ENCODE measurements around the gene SYCP3. TPM values are rescaled to one million over a fixed set of nuclear protein-coding genes. Genes with fewer than 3 reads are reported as not detected.

The SYCP3 gene
- total and polyA plus RNA-seq, 2 of the 13 experiments (the other 11 are each of a cell fraction or from before 2014, with no cell fraction given): not detected

DNA sequence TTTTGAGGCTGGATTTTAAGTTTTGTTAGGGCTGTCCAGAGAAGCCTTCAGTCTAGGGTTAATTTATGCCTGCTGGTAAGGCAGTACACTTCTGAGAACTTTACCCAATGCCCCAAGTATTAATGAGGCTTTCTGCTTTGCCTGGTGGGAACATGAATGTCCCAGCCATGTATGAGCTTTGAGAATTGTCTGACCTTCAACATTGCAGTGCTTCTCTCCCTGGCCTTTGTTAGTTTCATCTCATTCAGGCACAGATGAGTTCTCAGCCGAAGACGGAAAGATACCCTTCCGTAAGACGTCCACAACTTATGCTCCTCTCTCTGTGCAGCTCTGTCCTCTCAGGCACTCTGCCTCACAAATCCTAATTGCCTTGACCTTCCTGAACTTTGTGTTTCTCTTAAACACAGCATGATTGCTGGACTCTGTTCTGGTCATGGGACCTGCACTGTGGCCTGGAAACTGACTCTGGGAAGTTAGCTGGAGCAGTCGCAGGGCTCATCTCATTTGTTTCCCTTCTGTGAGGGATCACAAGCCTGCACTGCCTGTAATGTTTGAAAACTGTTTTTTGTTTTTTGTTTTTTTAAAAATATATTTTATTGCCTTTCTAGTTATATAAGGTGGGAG lies 26.1 kb downstream of the SYCP3 start (continued):
- TF ChIP-seq, protein P1, sequence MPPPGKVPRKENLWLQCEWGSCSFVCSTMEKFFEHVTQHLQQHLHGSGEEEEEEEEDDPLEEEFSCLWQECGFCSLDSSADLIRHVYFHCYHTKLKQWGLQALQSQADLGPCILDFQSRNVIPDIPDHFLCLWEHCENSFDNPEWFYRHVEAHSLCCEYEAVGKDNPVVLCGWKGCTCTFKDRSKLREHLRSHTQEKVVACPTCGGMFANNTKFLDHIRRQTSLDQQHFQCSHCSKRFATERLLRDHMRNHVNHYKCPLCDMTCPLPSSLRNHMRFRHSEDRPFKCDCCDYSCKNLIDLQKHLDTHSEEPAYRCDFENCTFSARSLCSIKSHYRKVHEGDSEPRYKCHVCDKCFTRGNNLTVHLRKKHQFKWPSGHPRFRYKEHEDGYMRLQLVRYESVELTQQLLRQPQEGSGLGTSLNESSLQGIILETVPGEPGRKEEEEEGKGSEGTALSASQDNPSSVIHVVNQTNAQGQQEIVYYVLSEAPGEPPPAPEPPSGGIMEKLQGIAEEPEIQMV (CRISPR knock-in tag; IDR thresholded peaks at IDR 0.05; ENCODE audit: low read depth): no peak
- TF ChIP-seq JUND (CRISPR knock-in tag; IDR thresholded peaks at IDR 0.05): no peak
- peak; percentile 85 for TF ChIP-seq NCOA2 (CRISPR knock-in tag; IDR thresholded peaks at IDR 0.05)
- TF ChIP-seq ZNF317 (CRISPR knock-in tag; IDR thresholded peaks at IDR 0.05): 0 out of 2 replicates have a peak, but pooled peaks have one; percentile 35
- no peak for TF ChIP-seq NFKB2 (CRISPR knock-in tag; IDR thresholded peaks at IDR 0.05; ENCODE audit: borderline replicate concordance)
- TF ChIP-seq ZNF543 (CRISPR knock-in tag; IDR thresholded peaks at IDR 0.05): no peak
- TF ChIP-seq, protein P2, sequence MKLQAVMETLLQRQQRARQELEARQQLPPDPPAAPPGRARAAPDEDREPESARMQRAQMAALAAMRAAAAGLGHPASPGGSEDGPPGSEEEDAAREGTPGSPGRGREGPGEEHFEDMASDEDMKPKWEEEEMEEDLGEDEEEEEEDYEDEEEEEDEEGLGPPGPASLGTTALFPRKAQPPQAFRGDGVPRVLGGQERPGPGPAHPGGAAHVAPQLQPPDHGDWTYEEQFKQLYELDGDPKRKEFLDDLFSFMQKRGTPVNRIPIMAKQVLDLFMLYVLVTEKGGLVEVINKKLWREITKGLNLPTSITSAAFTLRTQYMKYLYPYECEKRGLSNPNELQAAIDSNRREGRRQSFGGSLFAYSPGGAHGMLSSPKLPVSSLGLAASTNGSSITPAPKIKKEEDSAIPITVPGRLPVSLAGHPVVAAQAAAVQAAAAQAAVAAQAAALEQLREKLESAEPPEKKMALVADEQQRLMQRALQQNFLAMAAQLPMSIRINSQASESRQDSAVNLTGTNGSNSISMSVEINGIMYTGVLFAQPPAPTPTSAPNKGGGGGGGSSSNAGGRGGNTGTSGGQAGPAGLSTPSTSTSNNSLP (IDR thresholded peaks at IDR 0.05; ENCODE audit: low read depth, low read length): peak; percentile 43; the same call in 1 of the 2 replicates
- TF ChIP-seq, protein P3, sequence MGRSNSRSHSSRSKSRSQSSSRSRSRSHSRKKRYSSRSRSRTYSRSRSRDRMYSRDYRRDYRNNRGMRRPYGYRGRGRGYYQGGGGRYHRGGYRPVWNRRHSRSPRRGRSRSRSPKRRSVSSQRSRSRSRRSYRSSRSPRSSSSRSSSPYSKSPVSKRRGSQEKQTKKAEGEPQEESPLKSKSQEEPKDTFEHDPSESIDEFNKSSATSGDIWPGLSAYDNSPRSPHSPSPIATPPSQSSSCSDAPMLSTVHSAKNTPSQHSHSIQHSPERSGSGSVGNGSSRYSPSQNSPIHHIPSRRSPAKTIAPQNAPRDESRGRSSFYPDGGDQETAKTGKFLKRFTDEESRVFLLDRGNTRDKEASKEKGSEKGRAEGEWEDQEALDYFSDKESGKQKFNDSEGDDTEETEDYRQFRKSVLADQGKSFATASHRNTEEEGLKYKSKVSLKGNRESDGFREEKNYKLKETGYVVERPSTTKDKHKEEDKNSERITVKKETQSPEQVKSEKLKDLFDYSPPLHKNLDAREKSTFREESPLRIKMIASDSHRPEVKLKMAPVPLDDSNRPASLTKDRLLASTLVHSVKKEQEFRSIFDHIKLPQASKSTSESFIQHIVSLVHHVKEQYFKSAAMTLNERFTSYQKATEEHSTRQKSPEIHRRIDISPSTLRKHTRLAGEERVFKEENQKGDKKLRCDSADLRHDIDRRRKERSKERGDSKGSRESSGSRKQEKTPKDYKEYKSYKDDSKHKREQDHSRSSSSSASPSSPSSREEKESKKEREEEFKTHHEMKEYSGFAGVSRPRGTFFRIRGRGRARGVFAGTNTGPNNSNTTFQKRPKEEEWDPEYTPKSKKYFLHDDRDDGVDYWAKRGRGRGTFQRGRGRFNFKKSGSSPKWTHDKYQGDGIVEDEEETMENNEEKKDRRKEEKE (IDR thresholded peaks at IDR 0.05): no peak
- TF ChIP-seq, protein P4, sequence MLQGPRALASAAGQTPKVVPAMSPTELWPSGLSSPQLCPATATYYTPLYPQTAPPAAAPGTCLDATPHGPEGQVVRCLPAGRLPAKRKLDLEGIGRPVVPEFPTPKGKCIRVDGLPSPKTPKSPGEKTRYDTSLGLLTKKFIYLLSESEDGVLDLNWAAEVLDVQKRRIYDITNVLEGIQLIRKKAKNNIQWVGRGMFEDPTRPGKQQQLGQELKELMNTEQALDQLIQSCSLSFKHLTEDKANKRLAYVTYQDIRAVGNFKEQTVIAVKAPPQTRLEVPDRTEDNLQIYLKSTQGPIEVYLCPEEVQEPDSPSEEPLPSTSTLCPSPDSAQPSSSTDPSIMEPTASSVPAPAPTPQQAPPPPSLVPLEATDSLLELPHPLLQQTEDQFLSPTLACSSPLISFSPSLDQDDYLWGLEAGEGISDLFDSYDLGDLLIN (CRISPR knock-in tag; IDR thresholded peaks at IDR 0.05; ENCODE audit: borderline replicate concordance): no peak
- no peak for TF ChIP-seq ZNF558 (CRISPR knock-in tag; IDR thresholded peaks at IDR 0.05; ENCODE audit: borderline replicate concordance)
- TF ChIP-seq, protein P5, sequence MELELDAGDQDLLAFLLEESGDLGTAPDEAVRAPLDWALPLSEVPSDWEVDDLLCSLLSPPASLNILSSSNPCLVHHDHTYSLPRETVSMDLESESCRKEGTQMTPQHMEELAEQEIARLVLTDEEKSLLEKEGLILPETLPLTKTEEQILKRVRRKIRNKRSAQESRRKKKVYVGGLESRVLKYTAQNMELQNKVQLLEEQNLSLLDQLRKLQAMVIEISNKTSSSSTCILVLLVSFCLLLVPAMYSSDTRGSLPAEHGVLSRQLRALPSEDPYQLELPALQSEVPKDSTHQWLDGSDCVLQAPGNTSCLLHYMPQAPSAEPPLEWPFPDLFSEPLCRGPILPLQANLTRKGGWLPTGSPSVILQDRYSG (CRISPR knock-in tag; IDR thresholded peaks at IDR 0.05): no peak
- TF ChIP-seq ZNF660 (CRISPR knock-in tag; IDR thresholded peaks at IDR 0.05; ENCODE audit: borderline replicate concordance, low read depth): no peak
- TF ChIP-seq, protein P6, sequence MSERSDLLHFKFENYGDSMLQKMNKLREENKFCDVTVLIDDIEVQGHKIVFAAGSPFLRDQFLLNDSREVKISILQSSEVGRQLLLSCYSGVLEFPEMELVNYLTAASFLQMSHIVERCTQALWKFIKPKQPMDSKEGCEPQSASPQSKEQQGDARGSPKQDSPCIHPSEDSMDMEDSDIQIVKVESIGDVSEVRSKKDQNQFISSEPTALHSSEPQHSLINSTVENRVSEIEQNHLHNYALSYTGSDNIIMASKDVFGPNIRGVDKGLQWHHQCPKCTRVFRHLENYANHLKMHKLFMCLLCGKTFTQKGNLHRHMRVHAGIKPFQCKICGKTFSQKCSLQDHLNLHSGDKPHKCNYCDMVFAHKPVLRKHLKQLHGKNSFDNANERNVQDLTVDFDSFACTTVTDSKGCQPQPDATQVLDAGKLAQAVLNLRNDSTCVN (CRISPR knock-in tag; IDR thresholded peaks at IDR 0.05; ENCODE audit: borderline replicate concordance): no peak
- TF ChIP-seq SALL2 (CRISPR knock-in tag; IDR thresholded peaks at IDR 0.05): no peak
- no peak for TF ChIP-seq ZNF296 (CRISPR knock-in tag; conservative IDR thresholded peaks at IDR 0.05)
